Nephron progenitor cell (in vitro differentiated cells): Measurements from ENCODE around the gene KCNA2.

Source experiments
- DNase-seq: peaks from one replicate; pipeline ENCODE4 v3.0.0; 2021
- H3K27ac Mint-ChIP-seq: 2 replicates; pipeline ENCODE4 v1.8.0; 2021; ENCODE audit warnings: mild to moderate bottlenecking, moderate library complexity, mixed read lengths
- H3K27me3 Mint-ChIP-seq: 2 replicates; pipeline ENCODE4 v1.8.0; 2021; ENCODE audit warnings: mild to moderate bottlenecking, low read depth, mixed read lengths; ENCODE audit not compliant: poor library complexity
- H3K36me3 Mint-ChIP-seq: 2 replicates; pipeline ENCODE4 v1.8.0; 2021; ENCODE audit warnings: low read depth, mixed read lengths
- H3K4me1 Mint-ChIP-seq: 2 replicates; pipeline ENCODE4 v1.8.0; 2021; ENCODE audit warnings: mixed read lengths
- H3K4me3 Mint-ChIP-seq: 2 replicates; pipeline ENCODE4 v1.8.0; 2021; ENCODE audit warnings: mild to moderate bottlenecking, moderate library complexity, mixed read lengths
- H3K9me3 Mint-ChIP-seq: 2 replicates; pipeline ENCODE4 v1.8.0; 2021; ENCODE audit warnings: mild to moderate bottlenecking, moderate library complexity, mixed read lengths
- CTCF ChIP-seq: fragments of 200-600 bp; sonication (generic); IDR thresholded peaks from 2 replicates; pipeline ENCODE4 v1.5.0; 2021; ENCODE audit warnings: antibody characterized with exemption

Gene KCNA2

GRCh38 chr1:110645211-110645610 lies 39.1 kb upstream of the KCNA2 start:
- Mint-ChIP-seq H3K27ac (no peak overlapping the region), H3K4me1 (no peaks in the 10 kb centered on the region), H3K9me3 (no peaks in the 10 kb centered on the region), H3K36me3 (no peaks in the 10 kb centered on the region), H3K4me3 (no peak overlapping the region), H3K27me3 (peaks cover 19% of the 10 kb centered on the region)
- no peak for DNase-seq
- no peak for TF ChIP-seq CTCF

- no peaks in the 10 kb centered on the region for H3K36me3 Mint-ChIP-seq
- H3K27ac Mint-ChIP-seq: no peak overlapping the region
- DNase-seq: no peak
- peaks cover 25% of the 10 kb centered on the region for H3K27me3 Mint-ChIP-seq
- no peaks in the 10 kb centered on the region for H3K4me1 Mint-ChIP-seq
- no peak for TF ChIP-seq CTCF
- H3K9me3 Mint-ChIP-seq: no peaks in the 10 kb centered on the region
- no peak overlapping the region for H3K4me3 Mint-ChIP-seq
Measured at GRCh38 chr1:110643879-110644472, 37.8 kb upstream of the KCNA2 start.

- H3K4me3 Mint-ChIP-seq: no peak overlapping the region
- no peak for DNase-seq
- TF ChIP-seq CTCF: no peak
- no peaks in the 10 kb centered on the region for H3K9me3 Mint-ChIP-seq
- H3K27me3 Mint-ChIP-seq: peaks cover 42% of the 10 kb centered on the region
- H3K27ac Mint-ChIP-seq: no peak overlapping the region
- H3K36me3 Mint-ChIP-seq: no peaks in the 10 kb centered on the region
- H3K4me1 Mint-ChIP-seq: no peaks in the 10 kb centered on the region
Measured at GRCh38 chr1:110639724-110640386, 33.7 kb upstream of the KCNA2 start.

GRCh38 chr1:110638556-110638955 lies 32.4 kb upstream of the KCNA2 start:
- Mint-ChIP-seq H3K9me3 (no peaks in the 10 kb centered on the region), H3K27me3 (peaks cover 37% of the 10 kb centered on the region), H3K27ac (no peak overlapping the region), H3K4me3 (no peak overlapping the region), H3K36me3 (no peaks in the 10 kb centered on the region), H3K4me1 (no peaks in the 10 kb centered on the region)
- no peak for TF ChIP-seq CTCF
- no peak for DNase-seq

GRCh38 chr1:110638058-110638457 lies 31.9 kb upstream of the KCNA2 start:
- H3K27ac Mint-ChIP-seq: no peak overlapping the region
- TF ChIP-seq CTCF: no peak
- no peaks in the 10 kb centered on the region for H3K9me3 Mint-ChIP-seq
- no peak overlapping the region for H3K4me3 Mint-ChIP-seq
- H3K36me3 Mint-ChIP-seq: no peaks in the 10 kb centered on the region
- no peaks in the 10 kb centered on the region for H3K4me1 Mint-ChIP-seq
- peaks cover 40% of the 10 kb centered on the region for H3K27me3 Mint-ChIP-seq
- no peak for DNase-seq

- Mint-ChIP-seq H3K36me3 (no peaks in the 10 kb centered on the region), H3K4me3 (no peak overlapping the region)
Measured at GRCh38 chr1:110637475-110637874, 31.3 kb upstream of the KCNA2 start.

More at GRCh38 chr1:110637475-110637874, 31.3 kb upstream of the KCNA2 start:
- H3K27me3 Mint-ChIP-seq: peaks cover 40% of the 10 kb centered on the region
- TF ChIP-seq CTCF: no peak
- H3K9me3 Mint-ChIP-seq: no peaks in the 10 kb centered on the region
- no peak for DNase-seq
- H3K27ac Mint-ChIP-seq: no peak overlapping the region
- H3K4me1 Mint-ChIP-seq: no peaks in the 10 kb centered on the region
